NCI-H1436 (cell line): ENCODE measurements around the gene BSND.

ENCODE experiments used
- DNase-seq: peaks from one replicate; lab custom pipeline; 2025; lab: John Stamatoyannopoulos, UW

The BSND gene

GRCh38 chr1:55061000-55061705 is 62.4 kb downstream of the BSND start:
- DNase-seq: no peak
